Measurements from ENCODE around the gene TCF12. TPM values are rescaled to one million over a fixed set of nuclear protein-coding genes. Genes with fewer than 3 reads are reported as not detected.

Gene TCF12
- total RNA-seq, 2 donors from 2014 or later = 91.8 to 107 TPM

DNA sequence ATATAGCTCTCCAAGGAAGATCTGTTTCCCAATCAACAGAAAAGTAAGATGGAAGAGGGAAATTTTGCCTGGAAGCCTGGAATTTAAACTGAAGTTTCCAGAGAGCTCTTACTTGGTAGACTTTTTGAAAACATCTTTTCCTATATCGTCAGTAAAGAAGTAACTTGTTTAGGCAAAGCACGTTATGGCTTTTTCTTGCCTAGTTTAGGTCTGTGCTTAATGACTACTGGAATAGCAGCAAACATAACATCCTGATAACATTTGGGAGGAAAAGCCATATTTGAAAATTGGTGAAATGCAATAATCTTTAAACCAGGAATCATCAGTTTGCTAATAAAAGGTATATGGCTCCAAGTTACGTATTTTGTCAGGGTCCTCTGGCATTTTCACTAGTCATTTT lies 297.4 kb downstream of the TCF12 start:
- no peak for ATAC-seq (ENCODE audit: insufficient number of reproducible peaks, low FRiP score, low read depth)
- Histone ChIP-seq H3K27me3 (replicated peaks; ENCODE audit: insufficient read depth) (no peaks in the 10 kb centered on the region), H3K9me3 (no peaks in the 10 kb centered on the region), H3K36me3 (no peaks in the 10 kb centered on the region), H3K4me1 (ENCODE audit: control insufficient read depth in 1 of 2, low read depth in 2 of 2) (peaks cover 22 to 49% of the 10 kb centered on the region in 2 donors), H3K27ac (peak overlapping the region in 1 of 2 donors; percentile 46), H3K4me3 (peak overlapping the region; percentile 5)
- no peak for DNase-seq (ENCODE audit: low spot score)
- TF ChIP-seq, protein P1, sequence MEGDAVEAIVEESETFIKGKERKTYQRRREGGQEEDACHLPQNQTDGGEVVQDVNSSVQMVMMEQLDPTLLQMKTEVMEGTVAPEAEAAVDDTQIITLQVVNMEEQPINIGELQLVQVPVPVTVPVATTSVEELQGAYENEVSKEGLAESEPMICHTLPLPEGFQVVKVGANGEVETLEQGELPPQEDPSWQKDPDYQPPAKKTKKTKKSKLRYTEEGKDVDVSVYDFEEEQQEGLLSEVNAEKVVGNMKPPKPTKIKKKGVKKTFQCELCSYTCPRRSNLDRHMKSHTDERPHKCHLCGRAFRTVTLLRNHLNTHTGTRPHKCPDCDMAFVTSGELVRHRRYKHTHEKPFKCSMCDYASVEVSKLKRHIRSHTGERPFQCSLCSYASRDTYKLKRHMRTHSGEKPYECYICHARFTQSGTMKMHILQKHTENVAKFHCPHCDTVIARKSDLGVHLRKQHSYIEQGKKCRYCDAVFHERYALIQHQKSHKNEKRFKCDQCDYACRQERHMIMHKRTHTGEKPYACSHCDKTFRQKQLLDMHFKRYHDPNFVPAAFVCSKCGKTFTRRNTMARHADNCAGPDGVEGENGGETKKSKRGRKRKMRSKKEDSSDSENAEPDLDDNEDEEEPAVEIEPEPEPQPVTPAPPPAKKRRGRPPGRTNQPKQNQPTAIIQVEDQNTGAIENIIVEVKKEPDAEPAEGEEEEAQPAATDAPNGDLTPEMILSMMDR (IDR thresholded peaks at IDR 0.05) = no peak

DNA sequence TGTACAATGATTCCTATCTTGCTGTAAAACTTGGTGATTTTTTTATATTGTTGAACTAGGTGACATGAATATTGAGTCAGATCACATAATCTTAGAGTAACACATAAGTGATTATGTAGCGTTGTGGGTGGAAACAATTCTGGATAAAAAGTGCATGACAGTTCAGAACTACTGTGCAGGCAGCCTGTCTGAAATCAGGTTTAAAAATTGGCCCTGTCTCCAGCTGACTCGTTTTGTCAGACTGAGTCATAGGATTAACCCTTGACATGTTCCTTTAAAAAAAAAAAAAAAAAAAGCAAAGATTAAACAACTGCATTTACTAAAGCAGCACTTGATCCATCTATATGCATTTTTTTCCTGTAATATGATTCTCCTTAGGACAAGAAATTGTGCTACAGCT lies 297.8 kb downstream of the TCF12 start:
- peak overlapping the region; percentile 5 for H3K4me3 ChIP-seq
- peaks cover 22 to 49% of the 10 kb centered on the region in 2 donors for H3K4me1 ChIP-seq (ENCODE audit: control insufficient read depth in 1 of 2, low read depth in 2 of 2)
- H3K36me3 ChIP-seq = no peaks in the 10 kb centered on the region
- H3K9me3 ChIP-seq = no peaks in the 10 kb centered on the region
- peak overlapping the region in 1 of 2 donors; percentile 46 for H3K27ac ChIP-seq
- TF ChIP-seq, protein P1 (IDR thresholded peaks at IDR 0.05) = no peak
- DNase-seq (ENCODE audit: low spot score) (no peak), ATAC-seq (ENCODE audit: insufficient number of reproducible peaks, low FRiP score, low read depth) (no peak)
- H3K27me3 ChIP-seq (replicated peaks; ENCODE audit: insufficient read depth) = no peaks in the 10 kb centered on the region

DNA sequence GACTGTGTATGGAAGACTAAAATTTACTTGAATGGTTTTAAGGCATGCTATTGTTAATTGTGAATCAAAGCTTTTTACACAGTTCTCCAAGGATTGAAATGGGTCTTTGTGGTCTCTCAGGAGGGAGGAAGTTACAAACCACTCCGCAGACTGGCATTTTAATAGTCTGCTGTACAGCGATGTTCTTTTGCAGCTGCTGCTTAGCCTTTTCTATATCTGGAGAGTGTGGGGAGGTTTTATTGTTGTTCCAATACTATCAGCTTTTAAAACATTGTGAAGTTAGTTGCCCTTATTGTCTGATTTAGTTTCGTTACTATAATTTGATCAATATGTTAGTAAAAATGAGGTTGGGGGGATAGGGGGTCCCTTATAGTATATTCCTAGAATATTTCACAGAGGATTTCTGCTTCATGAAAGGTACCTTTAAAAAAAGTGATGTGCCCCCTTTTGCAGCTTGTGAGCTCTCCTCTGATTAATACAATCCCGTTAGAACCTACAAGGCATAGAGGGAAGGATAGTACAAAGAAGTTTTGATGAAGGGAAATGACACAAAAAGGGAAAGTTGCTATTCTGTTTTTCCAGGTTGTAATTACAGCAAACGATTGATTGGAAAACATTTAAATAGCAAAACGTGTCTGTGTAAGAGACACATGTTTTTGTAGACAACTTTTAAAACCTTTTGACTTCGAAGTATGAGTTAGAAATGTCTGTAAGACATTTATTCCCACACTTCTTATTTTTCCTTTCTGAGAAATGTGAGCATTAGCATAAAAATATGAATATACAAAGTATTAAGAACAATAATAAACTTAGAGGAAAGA lies 299.5 kb downstream of the TCF12 start:
- TF ChIP-seq, protein P1 (IDR thresholded peaks at IDR 0.05) = no peak
- Histone ChIP-seq H3K27ac (no peak overlapping the region), H3K27me3 (replicated peaks; ENCODE audit: insufficient read depth) (no peaks in the 10 kb centered on the region), H3K4me3 (peak overlapping the region; percentile 24), H3K36me3 (no peaks in the 10 kb centered on the region), H3K9me3 (no peaks in the 10 kb centered on the region), H3K4me1 (ENCODE audit: control insufficient read depth in 1 of 2, low read depth in 2 of 2) (peaks cover 26 to 46% of the 10 kb centered on the region in 2 donors)
- DNase-seq (ENCODE audit: low spot score) (no peak), ATAC-seq (ENCODE audit: insufficient number of reproducible peaks, low FRiP score, low read depth) (no peak)

DNA sequence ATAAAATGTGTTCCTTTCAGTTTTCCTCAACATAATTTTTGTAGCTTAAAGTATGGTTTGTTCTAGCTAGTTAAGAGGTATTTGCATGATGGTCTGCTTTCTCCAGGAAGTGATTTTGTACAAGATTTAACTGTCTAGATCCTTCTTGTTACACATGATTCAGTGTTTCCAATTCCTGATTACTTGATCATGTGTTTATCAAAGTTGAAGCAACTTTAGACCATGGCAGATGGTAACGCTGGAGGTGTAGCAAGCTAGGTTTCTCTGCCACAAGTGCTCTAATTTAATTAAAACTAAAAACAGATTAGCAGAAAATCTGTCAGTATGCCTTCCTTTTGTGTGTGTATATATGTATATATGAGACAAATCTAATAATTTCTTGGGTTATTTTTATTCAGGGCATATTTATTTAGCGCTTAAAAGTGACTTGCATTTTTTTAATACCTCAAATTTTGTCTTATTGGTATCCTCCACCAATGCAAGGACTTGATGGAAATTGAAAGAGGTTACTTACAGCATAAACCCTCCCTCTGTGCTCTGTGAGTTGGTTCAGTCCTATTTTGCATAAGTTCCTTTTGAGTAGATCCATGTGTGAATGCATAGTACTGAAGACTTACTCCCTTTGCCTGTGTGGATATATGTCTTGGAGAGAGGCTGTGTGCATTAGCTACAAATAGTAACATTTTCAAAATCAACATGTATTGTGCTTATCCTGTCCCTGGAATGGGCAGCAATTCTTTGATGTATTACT lies 300.6 kb downstream of the TCF12 start:
- TF ChIP-seq, protein P1 (IDR thresholded peaks at IDR 0.05) = no peak
- H3K27me3 ChIP-seq (replicated peaks; ENCODE audit: insufficient read depth) = no peaks in the 10 kb centered on the region
- no peaks in the 10 kb centered on the region for H3K9me3 ChIP-seq
- no peak for ATAC-seq (ENCODE audit: insufficient number of reproducible peaks, low FRiP score, low read depth)
- H3K4me1 ChIP-seq (ENCODE audit: control insufficient read depth in 1 of 2, low read depth in 2 of 2) = peaks cover 26 to 37% of the 10 kb centered on the region in 2 donors
- H3K27ac ChIP-seq = no peak overlapping the region
- no peak overlapping the region for H3K4me3 ChIP-seq
- no peaks in the 10 kb centered on the region for H3K36me3 ChIP-seq
- DNase-seq (ENCODE audit: low spot score) = no peak

DNA sequence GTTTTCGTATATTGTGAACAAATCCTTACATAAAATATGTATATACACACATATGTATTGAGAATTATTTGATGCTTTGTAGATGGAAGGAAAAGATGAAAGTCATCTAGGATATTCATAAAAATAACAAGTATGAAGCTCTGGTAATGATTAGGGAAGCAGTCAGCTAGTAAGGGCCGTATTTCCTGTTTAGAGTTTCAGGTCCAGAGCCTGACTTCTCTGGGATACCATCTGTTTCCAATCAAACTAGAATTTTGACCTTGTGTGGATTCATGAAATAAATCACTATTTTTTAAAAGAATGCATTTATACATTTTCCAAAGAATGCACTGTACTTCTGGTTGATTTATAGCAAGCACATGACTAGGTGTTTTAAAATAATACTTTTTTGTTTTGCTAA lies 301.8 kb downstream of the TCF12 start:
- peaks cover 25 to 36% of the 10 kb centered on the region in 2 donors for H3K4me1 ChIP-seq (ENCODE audit: control insufficient read depth in 1 of 2, low read depth in 2 of 2)
- TF ChIP-seq, protein P1 (IDR thresholded peaks at IDR 0.05) = no peak
- no peaks in the 10 kb centered on the region for H3K9me3 ChIP-seq
- no peak overlapping the region for H3K4me3 ChIP-seq
- no peaks in the 10 kb centered on the region for H3K27me3 ChIP-seq (replicated peaks; ENCODE audit: insufficient read depth)
- H3K36me3 ChIP-seq = no peaks in the 10 kb centered on the region
- H3K27ac ChIP-seq = no peak overlapping the region
- ATAC-seq (ENCODE audit: insufficient number of reproducible peaks, low FRiP score, low read depth) = no peak
- DNase-seq (ENCODE audit: low spot score) = no peak
